PFSK-1 (cell line): Measurements from ENCODE around the gene DPP4.

Source experiments
- FOXP2 ChIP-seq: optimal IDR thresholded peaks from 2 replicates; pipeline ENCODE3; 2011; ENCODE audit warnings: borderline replicate concordance, control low read depth, inconsistent platforms; ENCODE audit not compliant: insufficient read depth; ENCODE audit errors: extremely low read length, extremely low read depth
- POLR2AphosphoS5 ChIP-seq: IDR thresholded peaks from 2 replicates; pipeline ENCODE4 v1.6.1; 2012; ENCODE audit warnings: low read depth, mild to moderate bottlenecking, control low read depth, low read length, moderate library complexity
- REST ChIP-seq, 2 experiments: IDR thresholded peaks; 2 replicates each; pipeline versions ENCODE4 v1.6.1 to v1.8.0; 2011 to 2012; ENCODE audit warnings: low read depth in 2 of 2, low read length in 2 of 2, control low read depth in 1 of 2, inconsistent platforms in 1 of 2, mild to moderate bottlenecking in 1 of 2, moderate library complexity in 1 of 2; ENCODE audit not compliant: insufficient read depth in 1 of 2
- SIN3A ChIP-seq: IDR thresholded peaks from 2 replicates; pipeline ENCODE4 v1.6.1; 2012; ENCODE audit warnings: mild to moderate bottlenecking, low read length, moderate library complexity, borderline replicate concordance; ENCODE audit not compliant: insufficient read depth
- TAF1 ChIP-seq: IDR thresholded peaks from 2 replicates; pipeline ENCODE4 v1.6.1; 2012; ENCODE audit warnings: low read length, control low read depth, borderline replicate concordance; ENCODE audit not compliant: insufficient read depth

Gene DPP4

DNA sequence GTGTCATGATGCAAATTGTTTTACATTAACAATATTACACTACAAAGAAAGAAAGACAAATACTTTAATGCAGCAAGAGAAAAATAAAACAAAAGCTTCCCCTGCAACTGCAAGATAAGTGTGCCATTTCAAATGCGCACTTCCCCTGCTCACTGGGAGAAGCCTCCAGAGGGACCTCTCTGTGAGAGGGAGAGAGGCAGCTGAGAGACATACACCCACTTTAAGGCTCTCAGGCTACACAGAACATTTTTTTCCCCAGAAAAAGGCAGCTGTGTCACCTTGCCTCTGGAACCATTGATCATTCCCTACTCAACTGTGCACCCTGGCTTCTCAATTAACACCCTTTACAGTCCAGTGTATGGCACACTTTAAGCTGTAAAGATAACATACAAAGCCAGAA lies 75.2 kb downstream of the DPP4 start:
- TF ChIP-seq TAF1, result no peak
- TF ChIP-seq SIN3A, result no peak
- no peak for TF ChIP-seq REST (IDR thresholded peaks at IDR 0.05; ENCODE audit: insufficient read depth in 1 of 2, low read depth in 2 of 2, low read length in 2 of 2)
- TF ChIP-seq FOXP2, result no peak
- TF ChIP-seq POLR2AphosphoS5, result no peak

- TF ChIP-seq REST (IDR thresholded peaks at IDR 0.05; ENCODE audit: insufficient read depth in 1 of 2, low read depth in 2 of 2, low read length in 2 of 2) (no peak), FOXP2 (no peak), TAF1 (no peak), POLR2AphosphoS5 (no peak)
Observed at GRCh38 chr2:161997916-161998471, 76.0 kb downstream of the DPP4 start.

- TF ChIP-seq REST (IDR thresholded peaks at IDR 0.05; ENCODE audit: insufficient read depth in 1 of 2, low read depth in 2 of 2, low read length in 2 of 2) (no peak), TAF1 (no peak), SIN3A (no peak), POLR2AphosphoS5 (no peak), FOXP2 (no peak)
Observed at GRCh38 chr2:161995553-161996016, 78.4 kb downstream of the DPP4 start.

GRCh38 chr2:161994761-161995520 lies 79.1 kb downstream of the DPP4 start:
- no peak for TF ChIP-seq REST (IDR thresholded peaks at IDR 0.05; ENCODE audit: insufficient read depth in 1 of 2, low read depth in 2 of 2, low read length in 2 of 2)
- no peak for TF ChIP-seq SIN3A
- TF ChIP-seq POLR2AphosphoS5, result no peak
- TF ChIP-seq TAF1, result no peak
- no peak for TF ChIP-seq FOXP2
